Glutamatergic neuron (in vitro differentiated cells): ENCODE data around the gene DNMT3A. TPM values are rescaled to one million over a fixed set of nuclear protein-coding genes. Genes with fewer than 3 reads are reported as not detected.

Experiments
- DNase-seq: peaks from one replicate; pipeline ENCODE4 v3.0.0; 2022
- H3K27ac Mint-ChIP-seq: one replicate; pipeline ENCODE4 v1.8.0; 2020; ENCODE audit warnings: mild to moderate bottlenecking, mixed read lengths, inconsistent platforms; ENCODE audit not compliant: unreplicated experiment
- H3K27me3 Mint-ChIP-seq: one replicate; pipeline ENCODE4 v1.8.0; 2020; ENCODE audit warnings: mild to moderate bottlenecking, moderate library complexity, mixed read lengths, inconsistent platforms; ENCODE audit not compliant: unreplicated experiment
- H3K36me3 Mint-ChIP-seq: one replicate; pipeline ENCODE4 v1.8.0; 2020; ENCODE audit warnings: mild to moderate bottlenecking, mixed read lengths, inconsistent platforms; ENCODE audit not compliant: unreplicated experiment
- H3K4me1 Mint-ChIP-seq: one replicate; pipeline ENCODE4 v1.8.0; 2020; ENCODE audit warnings: mild to moderate bottlenecking, low read depth, mixed read lengths, inconsistent platforms; ENCODE audit not compliant: unreplicated experiment
- H3K4me3 Mint-ChIP-seq: one replicate; pipeline ENCODE4 v1.8.0; 2020; ENCODE audit warnings: mild to moderate bottlenecking, mixed read lengths, inconsistent platforms; ENCODE audit not compliant: unreplicated experiment
- H3K9me3 Mint-ChIP-seq: one replicate; pipeline ENCODE4 v1.8.0; 2020; ENCODE audit warnings: mild to moderate bottlenecking, moderate library complexity, mixed read lengths, inconsistent platforms; ENCODE audit not compliant: unreplicated experiment
- total RNA-seq: library from RNA; stranded (reverse); fragmentation: NEBNext Ultra II Directional; extraction: Animal tissue kit (Norgen Biotek cat#: 25700); gene quantifications from one replicate; pipeline ENCODE4 v1.2.1, GENCODE V29; 2021; ENCODE audit not compliant: unreplicated experiment
- TF ChIP-seq, protein P1 (sequence below): fragments of 200-600 bp; sonication (generic); IDR thresholded peaks from one replicate; pipeline ENCODE4 v1.5.0; 2021; ENCODE audit not compliant: partially characterized antibody, unreplicated experiment

The DNMT3A gene
- total RNA-seq, 1 donor from 2014 or later = 175 TPM

DNA sequence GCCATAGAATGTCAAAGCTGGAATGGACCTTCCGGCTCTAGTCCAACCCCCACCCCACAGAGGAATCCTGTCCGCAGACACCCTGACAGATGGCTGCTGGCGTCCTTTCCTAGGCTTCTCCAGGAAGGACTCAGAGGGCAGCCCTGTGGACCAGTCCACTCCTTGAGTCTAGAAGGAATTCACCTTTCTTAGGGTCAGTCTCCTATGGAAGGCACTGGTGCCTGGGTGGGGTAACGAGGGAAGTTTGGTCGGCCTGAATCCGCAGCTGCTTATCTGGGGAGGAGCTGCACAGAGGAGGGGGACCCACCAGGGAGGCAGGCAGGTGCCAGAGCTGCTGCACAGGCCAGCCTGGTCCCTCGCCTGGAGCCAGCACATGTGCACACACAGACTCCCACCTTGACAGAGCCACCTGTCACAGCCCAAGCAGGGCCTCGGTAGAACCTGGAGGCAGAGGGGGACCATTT, 2.5 kb downstream of the DNMT3A start:
- Mint-ChIP-seq H3K27me3 (peaks cover 7% of the 10 kb centered on the region), H3K4me1 (peaks cover 15% of the 10 kb centered on the region), H3K9me3 (peaks cover 1% of the 10 kb centered on the region), H3K4me3 (peak overlapping the region; percentile 52), H3K27ac (no peak overlapping the region), H3K36me3 (no peaks in the 10 kb centered on the region)
- DNase-seq = no peak
- TF ChIP-seq, protein P1, sequence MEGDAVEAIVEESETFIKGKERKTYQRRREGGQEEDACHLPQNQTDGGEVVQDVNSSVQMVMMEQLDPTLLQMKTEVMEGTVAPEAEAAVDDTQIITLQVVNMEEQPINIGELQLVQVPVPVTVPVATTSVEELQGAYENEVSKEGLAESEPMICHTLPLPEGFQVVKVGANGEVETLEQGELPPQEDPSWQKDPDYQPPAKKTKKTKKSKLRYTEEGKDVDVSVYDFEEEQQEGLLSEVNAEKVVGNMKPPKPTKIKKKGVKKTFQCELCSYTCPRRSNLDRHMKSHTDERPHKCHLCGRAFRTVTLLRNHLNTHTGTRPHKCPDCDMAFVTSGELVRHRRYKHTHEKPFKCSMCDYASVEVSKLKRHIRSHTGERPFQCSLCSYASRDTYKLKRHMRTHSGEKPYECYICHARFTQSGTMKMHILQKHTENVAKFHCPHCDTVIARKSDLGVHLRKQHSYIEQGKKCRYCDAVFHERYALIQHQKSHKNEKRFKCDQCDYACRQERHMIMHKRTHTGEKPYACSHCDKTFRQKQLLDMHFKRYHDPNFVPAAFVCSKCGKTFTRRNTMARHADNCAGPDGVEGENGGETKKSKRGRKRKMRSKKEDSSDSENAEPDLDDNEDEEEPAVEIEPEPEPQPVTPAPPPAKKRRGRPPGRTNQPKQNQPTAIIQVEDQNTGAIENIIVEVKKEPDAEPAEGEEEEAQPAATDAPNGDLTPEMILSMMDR = no peak

DNA sequence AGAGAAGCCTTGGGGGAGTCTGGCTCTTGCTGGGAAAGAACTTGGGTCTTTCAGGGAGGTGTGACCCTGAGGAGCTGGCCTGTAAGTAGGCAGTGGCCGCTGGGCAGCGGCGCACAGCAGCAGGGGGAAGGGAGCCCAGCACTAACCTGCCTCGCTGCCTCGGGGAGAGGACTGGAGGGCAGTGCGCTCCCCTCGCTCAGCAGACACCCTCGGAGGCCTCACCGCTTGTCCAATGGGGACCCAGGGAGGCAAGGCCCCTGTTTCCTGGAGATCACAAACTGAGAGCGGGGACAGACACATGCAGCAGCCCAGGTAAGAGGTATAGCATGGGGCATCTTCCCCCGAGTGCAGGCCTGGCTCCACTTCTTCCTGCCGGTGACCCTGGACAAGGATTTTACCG, 3.3 kb downstream of the DNMT3A start:
- DNase-seq = no peak
- Mint-ChIP-seq H3K4me3 (no peak overlapping the region), H3K27ac (no peak overlapping the region), H3K9me3 (peaks cover 1% of the 10 kb centered on the region), H3K27me3 (peaks cover 6% of the 10 kb centered on the region), H3K36me3 (no peaks in the 10 kb centered on the region), H3K4me1 (peaks cover 15% of the 10 kb centered on the region)
- TF ChIP-seq, protein P1 = no peak

DNA sequence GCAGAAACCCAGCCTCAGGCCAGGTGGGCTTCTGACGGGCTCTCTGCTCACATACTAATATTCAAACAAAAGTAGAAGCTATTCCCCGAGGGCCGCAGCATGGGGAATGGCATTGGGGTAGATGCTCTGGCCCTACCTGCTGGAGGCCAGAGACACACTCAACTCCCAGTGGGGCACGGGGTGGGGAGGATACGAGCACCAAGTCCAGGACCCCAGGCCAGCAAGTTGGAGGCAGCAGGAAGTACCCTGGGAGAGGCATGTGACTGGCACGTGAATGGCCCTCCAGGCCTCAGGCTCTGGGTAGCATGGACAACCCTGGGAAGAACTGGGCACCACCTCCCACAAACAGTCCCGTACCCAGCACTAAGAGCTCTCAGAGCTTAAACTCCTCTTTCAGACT, 3.8 kb downstream of the DNMT3A start:
- TF ChIP-seq, protein P1 = no peak
- Mint-ChIP-seq H3K4me1 (peaks cover 15% of the 10 kb centered on the region), H3K9me3 (peaks cover 1% of the 10 kb centered on the region), H3K36me3 (no peaks in the 10 kb centered on the region), H3K27ac (no peak overlapping the region), H3K27me3 (peaks cover 4% of the 10 kb centered on the region), H3K4me3 (no peak overlapping the region)
- DNase-seq = no peak

DNA sequence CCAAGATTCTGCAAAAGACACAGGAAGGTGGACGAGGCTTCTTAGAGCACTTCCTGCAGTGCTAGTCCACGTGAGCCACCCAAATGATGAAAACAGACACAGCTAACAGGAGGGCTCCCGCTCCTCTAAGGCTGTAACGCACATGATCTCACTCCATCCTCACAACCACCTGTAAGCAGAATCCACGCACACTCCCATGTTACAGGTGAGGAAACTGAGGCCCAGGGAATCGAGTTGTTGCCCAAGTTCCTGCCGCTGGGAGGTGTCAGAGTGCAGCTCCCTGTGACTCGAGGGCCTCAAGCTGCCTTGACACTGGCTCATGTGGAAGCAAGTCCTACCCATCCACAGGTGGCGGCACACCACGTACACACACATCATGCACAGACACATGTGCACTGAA, 4.4 kb downstream of the DNMT3A start:
- Mint-ChIP-seq H3K9me3 (no peaks in the 10 kb centered on the region), H3K36me3 (no peaks in the 10 kb centered on the region), H3K4me3 (no peak overlapping the region), H3K27me3 (peaks cover 4% of the 10 kb centered on the region), H3K27ac (no peak overlapping the region), H3K4me1 (peaks cover 15% of the 10 kb centered on the region)
- TF ChIP-seq, protein P1 = no peak
- DNase-seq = no peak

DNA sequence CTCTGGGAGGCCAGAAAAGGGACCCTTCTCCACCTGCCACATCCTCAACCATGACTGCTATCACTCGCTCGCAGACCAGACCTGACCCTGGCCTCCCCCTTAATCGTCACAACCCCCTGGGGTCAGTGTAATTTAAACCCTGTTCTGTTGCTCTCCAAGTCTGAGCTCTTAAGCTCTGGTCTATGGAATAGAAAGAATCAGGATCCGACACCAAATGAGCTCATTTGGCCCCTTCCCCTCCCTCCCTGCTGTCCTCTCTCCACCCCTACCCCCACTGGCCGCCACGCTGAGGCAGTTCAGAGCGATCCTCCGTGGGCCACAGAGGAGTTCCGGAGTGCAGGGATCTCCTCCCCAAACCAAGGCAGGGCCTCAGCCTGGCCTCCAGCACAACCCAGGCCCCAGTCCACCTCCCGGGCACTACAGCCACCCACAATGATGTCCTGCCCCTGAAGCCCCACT, 5.3 kb downstream of the DNMT3A start:
- no peak for DNase-seq
- Mint-ChIP-seq H3K27me3 (peaks cover 4% of the 10 kb centered on the region), H3K4me3 (no peak overlapping the region), H3K9me3 (peaks cover 2% of the 10 kb centered on the region), H3K4me1 (peaks cover 20% of the 10 kb centered on the region), H3K27ac (no peak overlapping the region), H3K36me3 (no peaks in the 10 kb centered on the region)
- TF ChIP-seq, protein P1 = no peak
